Osteocyte (in vitro differentiated cells): Measurements from ENCODE around the gene SLC25A31. TPM values are rescaled to one million over a fixed set of nuclear protein-coding genes. Genes with fewer than 3 reads are reported as not detected.

ENCODE experiments used
- DNase-seq: peaks from one replicate; pipeline ENCODE4 v3.0.0; 2021; ENCODE audit warnings: mixed read lengths; ENCODE audit not compliant: unreplicated experiment; ENCODE audit errors: extremely low spot score
- H3K27ac Mint-ChIP-seq: one replicate; pipeline ENCODE4 v1.8.0; 2021; ENCODE audit warnings: mild to moderate bottlenecking, mixed read lengths; ENCODE audit not compliant: unreplicated experiment
- H3K27me3 Mint-ChIP-seq: one replicate; pipeline ENCODE4 v1.8.0; 2021; ENCODE audit warnings: mixed read lengths; ENCODE audit not compliant: unreplicated experiment
- H3K36me3 Mint-ChIP-seq: one replicate; pipeline ENCODE4 v1.8.0; 2021; ENCODE audit warnings: mixed read lengths; ENCODE audit not compliant: unreplicated experiment
- H3K4me1 Mint-ChIP-seq: one replicate; pipeline ENCODE4 v1.8.0; 2021; ENCODE audit warnings: mixed read lengths; ENCODE audit not compliant: unreplicated experiment
- H3K4me3 Mint-ChIP-seq: one replicate; pipeline ENCODE4 v1.8.0; 2021; ENCODE audit warnings: mild to moderate bottlenecking, moderate library complexity, mixed read lengths; ENCODE audit not compliant: unreplicated experiment
- H3K9me3 Mint-ChIP-seq: one replicate; pipeline ENCODE4 v1.8.0; 2021; ENCODE audit warnings: mixed read lengths; ENCODE audit not compliant: unreplicated experiment
- total RNA-seq: library from RNA; stranded (reverse); gene quantifications from 2 replicates; pipeline ENCODE4 v1.2.1, GENCODE V29; 2021
- TF ChIP-seq, protein P1 (sequence below): fragments of 200-600 bp; sonication (generic); IDR thresholded peaks from 2 replicates; pipeline ENCODE4 v1.5.0; 2021; ENCODE audit warnings: antibody characterized with exemption, mild to moderate bottlenecking, moderate library complexity

The SLC25A31 gene
- total RNA-seq, 1 donor from 2014 or later = not detected

DNA sequence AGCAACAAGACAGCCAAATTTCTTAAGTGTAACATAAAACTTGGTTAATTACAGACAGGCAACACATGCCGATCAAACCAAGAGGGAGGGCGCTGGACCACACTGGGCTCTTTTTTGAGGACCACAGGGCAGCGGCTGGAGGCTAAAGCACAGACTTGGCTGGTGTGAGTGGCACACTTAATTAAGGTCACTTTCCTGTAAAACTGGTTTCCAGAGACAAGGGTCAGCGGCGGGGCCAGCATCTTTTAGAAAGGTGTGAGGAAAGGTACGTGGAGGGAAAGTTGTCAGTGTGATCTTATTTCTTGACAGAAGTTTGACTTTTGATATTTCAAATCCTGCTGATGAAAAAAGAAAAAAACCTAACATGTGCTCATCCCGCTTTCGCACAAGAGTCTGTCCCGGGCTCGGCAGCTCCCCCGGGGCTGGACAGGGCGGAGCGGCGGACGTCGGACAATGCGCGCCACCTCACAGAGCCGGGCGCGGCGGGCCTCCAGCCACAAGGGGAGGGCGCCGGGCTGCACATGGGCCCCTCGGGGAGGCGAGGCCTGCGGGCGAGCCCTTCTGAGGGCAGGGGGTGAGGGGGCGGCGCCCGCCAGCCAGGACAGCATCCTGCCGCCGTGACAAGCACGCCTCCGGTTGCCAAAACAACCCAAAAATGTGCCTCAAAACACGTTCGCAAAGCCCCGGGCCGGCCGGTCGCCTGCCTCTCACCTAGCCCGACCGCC is 51.3 kb downstream of the SLC25A31 start:
- H3K27me3 Mint-ChIP-seq = peaks cover 23% of the 10 kb centered on the region
- H3K4me1 Mint-ChIP-seq = peaks cover 7% of the 10 kb centered on the region
- no peaks in the 10 kb centered on the region for H3K9me3 Mint-ChIP-seq
- peak overlapping the region; percentile 95 for H3K4me3 Mint-ChIP-seq
- TF ChIP-seq, protein P1, sequence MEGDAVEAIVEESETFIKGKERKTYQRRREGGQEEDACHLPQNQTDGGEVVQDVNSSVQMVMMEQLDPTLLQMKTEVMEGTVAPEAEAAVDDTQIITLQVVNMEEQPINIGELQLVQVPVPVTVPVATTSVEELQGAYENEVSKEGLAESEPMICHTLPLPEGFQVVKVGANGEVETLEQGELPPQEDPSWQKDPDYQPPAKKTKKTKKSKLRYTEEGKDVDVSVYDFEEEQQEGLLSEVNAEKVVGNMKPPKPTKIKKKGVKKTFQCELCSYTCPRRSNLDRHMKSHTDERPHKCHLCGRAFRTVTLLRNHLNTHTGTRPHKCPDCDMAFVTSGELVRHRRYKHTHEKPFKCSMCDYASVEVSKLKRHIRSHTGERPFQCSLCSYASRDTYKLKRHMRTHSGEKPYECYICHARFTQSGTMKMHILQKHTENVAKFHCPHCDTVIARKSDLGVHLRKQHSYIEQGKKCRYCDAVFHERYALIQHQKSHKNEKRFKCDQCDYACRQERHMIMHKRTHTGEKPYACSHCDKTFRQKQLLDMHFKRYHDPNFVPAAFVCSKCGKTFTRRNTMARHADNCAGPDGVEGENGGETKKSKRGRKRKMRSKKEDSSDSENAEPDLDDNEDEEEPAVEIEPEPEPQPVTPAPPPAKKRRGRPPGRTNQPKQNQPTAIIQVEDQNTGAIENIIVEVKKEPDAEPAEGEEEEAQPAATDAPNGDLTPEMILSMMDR = no peak
- peak overlapping the region; percentile 52 for H3K27ac Mint-ChIP-seq
- H3K36me3 Mint-ChIP-seq = no peaks in the 10 kb centered on the region
- DNase-seq = no peak

DNA sequence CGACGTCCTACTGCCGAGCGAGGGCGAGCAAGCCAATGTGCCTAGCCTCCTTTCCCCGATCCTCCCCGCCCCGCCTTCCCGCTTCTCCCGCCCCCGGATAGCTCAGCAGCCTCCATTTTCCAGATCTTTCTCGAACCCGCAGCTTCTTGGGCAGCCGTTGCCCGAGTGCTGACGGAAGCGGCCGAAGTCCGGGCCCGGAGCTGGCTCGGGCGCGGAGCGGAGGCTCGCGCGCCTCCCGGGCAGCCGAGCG is 51.8 kb downstream of the SLC25A31 start:
- Mint-ChIP-seq H3K36me3 (no peaks in the 10 kb centered on the region), H3K4me3 (peak overlapping the region; percentile 95), H3K4me1 (peaks cover 7% of the 10 kb centered on the region), H3K9me3 (no peaks in the 10 kb centered on the region), H3K27me3 (peaks cover 21% of the 10 kb centered on the region), H3K27ac (peak overlapping the region; percentile 52)
- DNase-seq = peak; percentile 96
- TF ChIP-seq, protein P1 = no peak

DNA sequence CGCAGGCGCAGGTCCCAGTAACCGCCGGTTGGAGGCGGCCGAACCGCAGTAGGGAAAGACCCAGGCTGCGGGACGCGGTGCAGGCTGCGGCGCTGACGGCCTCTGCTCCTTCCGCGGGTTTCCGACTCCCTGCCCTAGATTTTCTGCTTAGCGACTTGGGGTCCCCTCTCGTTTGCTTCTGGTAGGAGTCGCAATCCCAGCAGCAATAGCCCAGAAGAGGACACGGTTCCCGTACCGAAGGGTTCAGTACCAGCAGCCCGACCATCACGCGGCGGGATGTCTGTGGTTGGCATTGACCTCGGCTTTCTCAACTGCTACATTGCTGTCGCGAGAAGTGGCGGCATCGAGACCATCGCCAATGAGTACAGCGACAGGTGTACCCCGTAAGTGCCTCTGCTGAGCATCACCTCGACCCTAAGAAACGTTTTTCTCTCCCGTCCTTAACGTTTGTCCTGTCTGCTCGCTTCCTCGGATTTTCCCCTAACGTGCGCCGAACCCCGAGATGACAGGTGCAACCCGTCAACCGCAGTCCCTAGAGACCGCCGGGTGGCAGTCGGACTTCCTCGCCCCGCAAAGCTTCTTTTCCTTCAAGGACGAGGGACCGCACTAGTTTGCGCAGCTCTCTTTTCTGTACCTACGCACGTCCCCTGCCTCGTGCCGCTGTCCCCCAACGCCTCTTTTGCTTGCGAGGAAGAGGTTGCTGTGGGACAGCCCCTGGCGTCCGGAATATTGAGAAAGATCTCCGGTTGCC is 52.2 kb downstream of the SLC25A31 start, which contains the start of gene HSPA4L:
Gene HSPA4L (plus strand): TSS at position 48 of the 751 bp plus-strand sequence. CDS start 229 bp downstream, at position 277.
- no peak for DNase-seq

DNA sequence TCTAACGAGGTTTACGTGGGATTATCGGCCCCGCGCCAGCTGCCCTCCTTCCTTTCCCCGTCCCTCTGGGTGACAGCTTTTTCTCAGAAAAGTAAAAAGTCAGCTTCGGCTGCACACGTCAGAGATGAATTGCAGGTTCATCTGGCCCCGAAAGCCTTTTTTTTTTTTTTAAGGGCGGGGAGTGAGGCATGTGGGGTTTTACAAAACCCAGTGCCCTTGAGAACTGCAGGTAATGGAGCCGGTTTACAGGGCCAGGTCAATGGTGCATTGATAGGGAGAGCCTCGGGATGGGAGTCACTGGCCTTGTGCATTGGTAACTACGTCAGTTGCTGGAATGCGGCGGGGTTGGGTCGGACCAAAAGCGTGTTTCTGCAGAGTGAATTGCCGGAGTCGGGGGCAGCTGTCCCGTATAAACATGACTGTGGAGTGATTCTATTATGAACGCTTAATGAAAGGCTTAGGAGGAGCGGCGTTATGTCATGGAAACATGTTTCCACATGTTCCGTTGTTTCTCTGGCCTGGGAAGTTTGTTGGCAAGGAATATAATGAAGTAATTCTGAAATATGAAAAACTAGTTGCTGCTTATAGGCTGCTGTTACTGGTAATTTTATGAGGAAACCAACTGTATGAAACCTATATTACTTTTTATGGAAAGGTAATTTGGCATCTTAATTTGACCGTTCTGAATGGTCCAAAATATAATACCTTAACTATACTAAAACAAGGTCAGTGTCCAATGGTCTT is 53.0 kb downstream of the SLC25A31 start:
- peak overlapping the region; percentile 90 for H3K27ac Mint-ChIP-seq
- no peaks in the 10 kb centered on the region for H3K9me3 Mint-ChIP-seq
- TF ChIP-seq, protein P1 = no peak
- H3K4me1 Mint-ChIP-seq = peaks cover 7% of the 10 kb centered on the region
- DNase-seq = no peak
- H3K36me3 Mint-ChIP-seq = no peaks in the 10 kb centered on the region
- peak overlapping the region; percentile 95 for H3K4me3 Mint-ChIP-seq
- H3K27me3 Mint-ChIP-seq = peaks cover 11% of the 10 kb centered on the region

More for the DNA sequence above, 52.2 kb downstream of the SLC25A31 start, which contains the start of gene HSPA4L:
- Mint-ChIP-seq H3K27ac (peak within 1 kb of the TSS; percentile 90), H3K36me3 (no peaks in the 10 kb centered on the region), H3K9me3 (no peaks in the 10 kb centered on the region), H3K4me3 (peak within 1 kb of the TSS; percentile 95), H3K27me3 (peaks cover 16% of the 10 kb centered on the region), H3K4me1 (peaks cover 7% of the 10 kb centered on the region)
- TF ChIP-seq, protein P1 = peak; percentile 53
